ENCODE measurements around the gene LSM6. TPM values are rescaled to one million over a fixed set of nuclear protein-coding genes. Genes with fewer than 3 reads are reported as not detected.

LSM6 gene
- total RNA-seq, 2 experiments from 2014 or later: 62.3 to 123 TPM

DNA sequence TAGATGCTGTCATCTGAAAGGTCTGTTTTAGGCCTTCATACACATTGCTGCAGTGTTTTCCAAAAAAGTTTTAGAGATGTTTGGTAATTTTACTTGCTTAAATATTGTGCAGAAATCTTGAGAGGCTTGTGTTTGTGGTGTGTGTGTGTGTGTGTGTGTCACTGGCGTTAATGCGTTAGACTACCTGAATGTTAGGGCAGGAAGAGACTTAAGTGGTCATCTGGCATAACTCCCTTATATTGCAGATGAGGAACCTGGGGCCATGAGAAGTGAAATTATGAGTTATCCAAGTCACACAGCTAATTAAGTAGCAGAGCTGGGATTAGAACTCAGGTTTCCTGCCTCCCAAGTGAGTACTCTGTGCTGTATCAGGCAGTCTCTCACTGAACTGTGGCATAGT is 1.4 kb downstream of the LSM6 start:
- H3K9me2 ChIP-seq (ENCODE audit: insufficient read depth, low read length): no peaks in the 10 kb centered on the region
- peaks cover 60% of the 10 kb centered on the region for H3K79me2 ChIP-seq (ENCODE audit: insufficient read depth, low read depth, low read length)
- peak overlapping the region; percentile 92 for H3K4me3 ChIP-seq (ENCODE audit: low read depth, low read length, poor library complexity, severe bottlenecking)
- peaks cover 13% of the 10 kb centered on the region; the same call in 1 of the 2 replicates for H4K20me1 ChIP-seq (ENCODE audit: insufficient read depth, low read length)
- H3K4me1 ChIP-seq (ENCODE audit: insufficient read depth, low read length, poor library complexity, severe bottlenecking): peaks cover 47% of the 10 kb centered on the region
- intact Hi-C loops (cut with micrococcal nuclease; ENCODE audit: unreplicated experiment): loop anchor here (5.0 kb wide), 3 partner anchors 145 to 240 kb away; partner anchors contain the start of gene ZNF827
- ChIA-PET POLR2A (interaction anchor here (1.0 to 1.3 kb wide), 2 partner anchors 13 to 36 kb away, joined by 4 to 5 read pairs; no protein-coding TSS in a partner anchor), CTCF (ENCODE audit: unreplicated experiment) (no interaction called here)
- H3K9me3 ChIP-seq (ENCODE audit: low read length): no peaks in the 10 kb centered on the region
- peak; percentile 34 for DNase-seq (ENCODE audit: low spot score)
- peaks cover 5% of the 10 kb centered on the region; the same call in 1 of the 2 replicates for H3K36me3 ChIP-seq (ENCODE audit: insufficient read depth, low read length)
- TF ChIP-seq, protein P1, sequence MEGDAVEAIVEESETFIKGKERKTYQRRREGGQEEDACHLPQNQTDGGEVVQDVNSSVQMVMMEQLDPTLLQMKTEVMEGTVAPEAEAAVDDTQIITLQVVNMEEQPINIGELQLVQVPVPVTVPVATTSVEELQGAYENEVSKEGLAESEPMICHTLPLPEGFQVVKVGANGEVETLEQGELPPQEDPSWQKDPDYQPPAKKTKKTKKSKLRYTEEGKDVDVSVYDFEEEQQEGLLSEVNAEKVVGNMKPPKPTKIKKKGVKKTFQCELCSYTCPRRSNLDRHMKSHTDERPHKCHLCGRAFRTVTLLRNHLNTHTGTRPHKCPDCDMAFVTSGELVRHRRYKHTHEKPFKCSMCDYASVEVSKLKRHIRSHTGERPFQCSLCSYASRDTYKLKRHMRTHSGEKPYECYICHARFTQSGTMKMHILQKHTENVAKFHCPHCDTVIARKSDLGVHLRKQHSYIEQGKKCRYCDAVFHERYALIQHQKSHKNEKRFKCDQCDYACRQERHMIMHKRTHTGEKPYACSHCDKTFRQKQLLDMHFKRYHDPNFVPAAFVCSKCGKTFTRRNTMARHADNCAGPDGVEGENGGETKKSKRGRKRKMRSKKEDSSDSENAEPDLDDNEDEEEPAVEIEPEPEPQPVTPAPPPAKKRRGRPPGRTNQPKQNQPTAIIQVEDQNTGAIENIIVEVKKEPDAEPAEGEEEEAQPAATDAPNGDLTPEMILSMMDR (conservative IDR thresholded peaks at IDR 0.05; ENCODE audit: low read length): no peak
- no peak for TF ChIP-seq EZH2phosphoT487 (IDR thresholded peaks at IDR 0.05; ENCODE audit: borderline replicate concordance, low read depth, low read length)
- BruUV-seq (replicated peaks): no TSS peak
- peak overlapping the region; percentile 79 for H3K4me2 ChIP-seq (ENCODE audit: low read length)
- H2AFZ ChIP-seq (ENCODE audit: low read length): no peak overlapping the region
- no peak overlapping the region for H3K27ac ChIP-seq (ENCODE audit: low read depth, low read length, poor library complexity, severe bottlenecking)

DNA sequence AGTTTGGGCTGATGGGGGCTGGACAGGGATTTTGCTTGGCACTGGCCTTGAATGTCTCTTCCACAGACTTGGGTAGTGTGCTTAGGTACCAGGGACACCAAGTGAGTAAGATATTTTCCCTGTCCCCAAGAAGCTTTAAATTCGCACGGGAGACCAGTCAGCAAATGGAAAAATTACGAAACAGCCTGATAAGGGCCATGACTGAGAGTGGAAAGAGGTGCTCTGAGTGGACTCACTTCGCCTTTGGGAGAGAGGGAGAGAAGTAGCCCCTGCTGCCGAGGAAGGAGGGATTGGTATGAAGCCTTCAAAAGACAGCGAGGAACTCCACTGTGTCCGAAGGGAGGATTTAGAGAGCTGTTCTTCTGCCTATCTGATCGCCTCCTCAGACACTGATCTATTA is 2.6 kb downstream of the LSM6 start:
- Histone ChIP-seq H3K79me2 (ENCODE audit: insufficient read depth, low read depth, low read length) (peaks cover 67% of the 10 kb centered on the region), H3K4me1 (ENCODE audit: insufficient read depth, low read length, poor library complexity, severe bottlenecking) (peaks cover 47% of the 10 kb centered on the region), H3K4me2 (ENCODE audit: low read length) (peak overlapping the region; percentile 29; the same call in 1 of the 2 replicates), H3K36me3 (ENCODE audit: insufficient read depth, low read length) (peaks cover 10% of the 10 kb centered on the region; the same call in 1 of the 2 replicates), H3K9me2 (ENCODE audit: insufficient read depth, low read length) (no peaks in the 10 kb centered on the region), H3K9me3 (ENCODE audit: low read length) (no peaks in the 10 kb centered on the region), H3K27ac (ENCODE audit: low read depth, low read length, poor library complexity, severe bottlenecking) (no peak overlapping the region), H3K4me3 (ENCODE audit: low read depth, low read length, poor library complexity, severe bottlenecking) (no peak overlapping the region), H2AFZ (ENCODE audit: low read length) (no peak overlapping the region), H4K20me1 (ENCODE audit: insufficient read depth, low read length) (peaks cover 13% of the 10 kb centered on the region; the same call in 1 of the 2 replicates)
- BruUV-seq (replicated peaks): no TSS peak
- intact Hi-C loops (cut with micrococcal nuclease; ENCODE audit: unreplicated experiment): loop anchor here (5.0 kb wide), 3 partner anchors 146 to 241 kb away; partner anchors contain the start of gene ZNF827
- ChIA-PET POLR2A (interaction anchor here (1.3 kb wide), 1 partner anchor 12 kb away, joined by 5 read pairs; no protein-coding TSS in a partner anchor), CTCF (ENCODE audit: unreplicated experiment) (no interaction called here)
- TF ChIP-seq EZH2phosphoT487 (IDR thresholded peaks at IDR 0.05; ENCODE audit: borderline replicate concordance, low read depth, low read length): no peak
- TF ChIP-seq, protein P1 (conservative IDR thresholded peaks at IDR 0.05; ENCODE audit: low read length): no peak
- DNase-seq (ENCODE audit: low spot score): no peak

DNA sequence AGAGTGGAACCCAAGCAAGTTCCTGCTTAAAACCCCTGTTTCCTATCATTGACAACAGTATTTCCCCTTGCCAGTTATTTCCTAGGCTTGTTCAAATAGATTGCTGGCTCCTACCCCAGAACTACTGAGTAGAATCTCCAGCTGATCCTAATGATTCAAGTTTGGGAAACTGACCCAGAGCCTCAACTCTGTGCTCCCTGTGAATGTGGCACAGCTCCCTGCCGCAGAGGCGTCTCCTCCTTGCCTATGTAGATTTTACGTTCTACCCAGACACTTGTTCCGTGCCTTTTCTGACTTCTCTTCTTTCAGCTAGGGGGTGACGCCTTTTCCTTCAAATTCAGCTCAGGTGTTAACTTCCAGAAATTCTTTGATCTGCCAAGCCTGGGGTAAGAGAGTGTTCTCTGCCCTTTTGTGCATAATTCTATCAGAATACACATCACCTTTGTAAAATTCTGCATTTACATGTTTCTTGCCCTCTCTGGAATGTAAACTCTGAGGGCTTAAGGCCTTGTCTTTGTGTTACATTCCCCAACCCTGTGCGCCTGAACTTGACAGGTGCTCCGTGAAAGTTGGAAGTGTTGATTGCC is 4.4 kb downstream of the LSM6 start:
- Histone ChIP-seq H4K20me1 (ENCODE audit: insufficient read depth, low read length) (peaks cover 13% of the 10 kb centered on the region; the same call in 1 of the 2 replicates), H3K79me2 (ENCODE audit: insufficient read depth, low read depth, low read length) (peaks cover 67% of the 10 kb centered on the region), H3K9me2 (ENCODE audit: insufficient read depth, low read length) (no peaks in the 10 kb centered on the region), H3K4me1 (ENCODE audit: insufficient read depth, low read length, poor library complexity, severe bottlenecking) (peaks cover 45% of the 10 kb centered on the region), H3K36me3 (ENCODE audit: insufficient read depth, low read length) (peaks cover 27% of the 10 kb centered on the region), H3K27ac (ENCODE audit: low read depth, low read length, poor library complexity, severe bottlenecking) (no peak overlapping the region), H3K4me2 (ENCODE audit: low read length) (0 out of 2 replicates have a peak overlapping the region, but pooled peaks have one; percentile 9), H2AFZ (ENCODE audit: low read length) (no peak overlapping the region), H3K9me3 (ENCODE audit: low read length) (no peaks in the 10 kb centered on the region), H3K4me3 (ENCODE audit: low read depth, low read length, poor library complexity, severe bottlenecking) (no peak overlapping the region)
- TF ChIP-seq, protein P1 (conservative IDR thresholded peaks at IDR 0.05; ENCODE audit: low read length): no peak
- TF ChIP-seq EZH2phosphoT487 (IDR thresholded peaks at IDR 0.05; ENCODE audit: borderline replicate concordance, low read depth, low read length): no peak
- no TSS peak for BruUV-seq (replicated peaks)
- no peak for DNase-seq (ENCODE audit: low spot score)
- intact Hi-C loops (cut with micrococcal nuclease; ENCODE audit: unreplicated experiment): loop anchor here (5.0 kb wide), 3 partner anchors 148 to 243 kb away; partner anchors contain the start of gene ZNF827
- CTCF ChIA-PET (ENCODE audit: unreplicated experiment): no interaction called here
- POLR2A ChIA-PET: interaction anchor here (0.6 to 2.2 kb wide), 2 partner anchors 8 to 242 kb away, joined by 4 to 10 read pairs; no protein-coding TSS in a partner anchor
